Subcutaneous adipose tissue (tissue), 4 donors: ENCODE measurements around the gene MT1X. TPM values are rescaled to one million over a fixed set of nuclear protein-coding genes. Genes with fewer than 3 reads are reported as not detected.

Source experiments
- total RNA-seq, 4 donors: library from RNA; depleted of rRNA; stranded (reverse); fragments of >200 nt; gene quantifications; one replicate each; pipeline ENCODE4 v1.1.0, GENCODE V29; 2016
- TF ChIP-seq, protein P1 (sequence below): fragments of 450-650 bp; IDR thresholded peaks from one replicate; pipeline ENCODE4 v1.5.1; 2016; ENCODE audit warnings: low read depth, mild to moderate bottlenecking, control low read depth, antibody characterized with exemption, moderate library complexity

MT1X gene
- total RNA-seq, 4 donors from 2014 or later: 1,122 to 4,299 (median 2,004) TPM

GRCh38 chr16:56688762-56689161 is 6.5 kb downstream of the MT1X start:
- TF ChIP-seq, protein P1, sequence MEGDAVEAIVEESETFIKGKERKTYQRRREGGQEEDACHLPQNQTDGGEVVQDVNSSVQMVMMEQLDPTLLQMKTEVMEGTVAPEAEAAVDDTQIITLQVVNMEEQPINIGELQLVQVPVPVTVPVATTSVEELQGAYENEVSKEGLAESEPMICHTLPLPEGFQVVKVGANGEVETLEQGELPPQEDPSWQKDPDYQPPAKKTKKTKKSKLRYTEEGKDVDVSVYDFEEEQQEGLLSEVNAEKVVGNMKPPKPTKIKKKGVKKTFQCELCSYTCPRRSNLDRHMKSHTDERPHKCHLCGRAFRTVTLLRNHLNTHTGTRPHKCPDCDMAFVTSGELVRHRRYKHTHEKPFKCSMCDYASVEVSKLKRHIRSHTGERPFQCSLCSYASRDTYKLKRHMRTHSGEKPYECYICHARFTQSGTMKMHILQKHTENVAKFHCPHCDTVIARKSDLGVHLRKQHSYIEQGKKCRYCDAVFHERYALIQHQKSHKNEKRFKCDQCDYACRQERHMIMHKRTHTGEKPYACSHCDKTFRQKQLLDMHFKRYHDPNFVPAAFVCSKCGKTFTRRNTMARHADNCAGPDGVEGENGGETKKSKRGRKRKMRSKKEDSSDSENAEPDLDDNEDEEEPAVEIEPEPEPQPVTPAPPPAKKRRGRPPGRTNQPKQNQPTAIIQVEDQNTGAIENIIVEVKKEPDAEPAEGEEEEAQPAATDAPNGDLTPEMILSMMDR: no peak

DNA sequence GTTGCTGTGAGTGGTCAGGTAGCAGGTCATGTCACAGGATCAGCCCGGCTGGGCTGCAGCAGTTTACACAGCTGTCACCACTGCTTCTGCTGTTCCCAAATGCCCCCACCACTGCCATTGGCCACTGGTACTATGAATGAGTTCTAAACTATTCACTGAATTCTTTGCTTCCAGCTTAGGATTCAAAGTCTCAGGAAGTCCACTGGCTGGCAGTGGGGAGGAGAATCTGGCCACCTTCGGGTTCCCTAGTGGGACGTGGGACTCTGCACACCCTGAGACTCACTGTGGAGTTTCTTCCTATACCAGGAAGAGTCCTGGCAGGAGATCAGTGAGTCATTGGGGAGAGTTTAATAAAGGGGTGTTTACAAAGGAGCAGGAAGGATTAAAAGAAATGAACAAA is 6.9 kb downstream of the MT1X start:
- TF ChIP-seq, protein P1: no peak

DNA sequence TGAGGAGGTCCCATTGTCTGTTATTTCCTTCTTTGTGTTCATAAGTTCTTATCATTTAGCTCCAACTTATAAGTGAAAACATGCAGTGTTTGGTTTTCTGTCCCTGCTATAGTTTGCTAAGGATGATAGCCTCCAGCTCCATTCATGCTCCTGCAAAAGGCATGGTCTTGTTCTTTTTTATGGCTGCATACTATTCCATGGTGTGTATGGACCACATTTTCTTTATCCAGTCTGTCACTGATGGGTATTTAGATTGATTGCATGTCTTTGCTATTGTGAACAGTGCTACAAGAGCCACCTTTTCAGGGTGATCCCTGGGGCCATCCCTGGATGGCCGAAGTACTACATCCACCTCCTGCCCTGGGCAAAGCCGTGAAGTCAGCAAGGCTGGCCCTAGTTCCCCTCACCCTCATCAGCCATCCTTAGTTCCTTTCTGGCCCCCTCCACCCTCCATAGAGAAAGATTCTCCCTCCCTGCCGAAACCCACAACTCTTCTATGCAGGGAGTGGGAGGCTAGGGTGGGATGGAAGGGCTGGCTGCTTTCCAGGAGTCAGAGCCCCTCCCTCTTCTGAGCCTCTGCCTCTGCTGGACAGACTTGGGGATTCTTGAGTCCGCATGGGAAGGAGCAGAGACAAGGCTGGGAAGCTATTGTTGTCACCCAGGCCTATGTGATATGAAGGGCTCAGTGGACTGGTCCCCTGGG is 8.3 kb downstream of the MT1X start:
- TF ChIP-seq, protein P1: no peak

GRCh38 chr16:56691885-56692284 is 9.6 kb downstream of the MT1X start:
- TF ChIP-seq, protein P1: no peak

DNA sequence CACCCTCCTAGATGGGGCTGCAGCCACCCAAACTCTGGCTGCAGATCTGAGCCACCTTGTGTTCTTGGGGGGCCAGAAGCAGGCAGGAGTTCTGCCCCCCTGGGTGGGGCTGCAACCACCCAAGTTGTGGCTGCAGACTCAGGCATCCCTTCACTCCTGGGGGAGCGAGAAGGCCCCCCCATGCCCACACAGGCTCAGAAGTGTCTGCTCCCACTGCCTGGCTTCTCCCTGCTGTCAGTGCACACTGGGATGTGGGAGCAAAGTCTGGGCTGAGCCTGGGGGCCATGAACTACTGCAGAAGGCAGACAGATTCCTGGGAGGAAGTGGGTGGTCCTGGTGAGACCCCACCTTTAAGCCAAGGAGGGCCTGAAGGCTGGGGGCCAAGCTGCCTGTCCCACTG is 13.0 kb downstream of the MT1X start:
- TF ChIP-seq, protein P1: no peak

GRCh38 chr16:56697456-56698155 is 15.3 kb downstream of the MT1X start:
- TF ChIP-seq, protein P1: no peak

- TF ChIP-seq, protein P1: no peak
Observed at GRCh38 chr16:56700195-56700594, 17.9 kb downstream of the MT1X start.
